ENCODE results near the gene TGM4. TPM values are rescaled to one million over a fixed set of nuclear protein-coding genes. Genes with fewer than 3 reads are reported as not detected.

TGM4 gene
- total and polyA plus RNA-seq, 7 experiments from 2014 or later: 0.07 TPM; not detected in 6

- DNase-seq (no peak), ATAC-seq (no peak)
- Histone ChIP-seq H3K4me1 (ENCODE audit: control insufficient read depth in 2 of 2, insufficient read depth in 2 of 2, low read length in 2 of 2) (no peaks in the 10 kb centered on the region), H3K27ac (ENCODE audit: low read depth, low read length) (no peak overlapping the region), H3K27me3 (ENCODE audit: control insufficient read depth in 2 of 2, insufficient read depth in 2 of 2, low read length in 2 of 2) (no peaks in the 10 kb centered on the region), H3K9me3 (ENCODE audit: control insufficient read depth in 2 of 3, low read length in 3 of 3) (no peaks in the 10 kb centered on the region), H3K36me3 (ENCODE audit: control insufficient read depth in 2 of 3, insufficient read depth in 3 of 3, low read length in 3 of 3) (no peaks in the 10 kb centered on the region), H3K4me3 (ENCODE audit: low read length) (no peak overlapping the region)
- H3K4me3 Mint-ChIP-seq: no peak overlapping the region
- H3K4me1 Mint-ChIP-seq: no peaks in the 10 kb centered on the region
- ChIA-PET CTCF (no interaction called here), POLR2A (no interaction called here)
- no peaks in the 10 kb centered on the region for H3K36me3 Mint-ChIP-seq
- H3K27me3 Mint-ChIP-seq: peaks cover 0 to 15% (median 6%) of the 10 kb centered on the region in 5 donors
- no peak overlapping the region for H3K27ac Mint-ChIP-seq
- H3K9me3 Mint-ChIP-seq: no peaks in the 10 kb centered on the region
- intact Hi-C loops (cut with micrococcal nuclease): no loop called here
These were observed 1.2 kb downstream of the TGM4 start for GRCh38 chr3:44875596-44875995.

GRCh38 chr3:44877333-44877732, 2.9 kb downstream of the TGM4 start:
- CTCF ChIA-PET: no interaction called here

GRCh38 chr3:44880284-44880683, 5.9 kb downstream of the TGM4 start:
- DNase-seq: no peak
- peaks cover 1 to 18% (median 6%) of the 10 kb centered on the region in 5 donors for H3K27me3 Mint-ChIP-seq
- H3K36me3 ChIP-seq (ENCODE audit: control insufficient read depth in 2 of 3, insufficient read depth in 3 of 3, low read length in 3 of 3): no peaks in the 10 kb centered on the region
- ChIA-PET POLR2A (no interaction called here), CTCF (no interaction called here)
- H3K27ac ChIP-seq (ENCODE audit: low read depth, low read length): no peak overlapping the region
- H3K4me3 ChIP-seq (ENCODE audit: low read length): no peak overlapping the region
- H3K4me1 Mint-ChIP-seq: no peaks in the 10 kb centered on the region
- no peaks in the 10 kb centered on the region for H3K27me3 ChIP-seq (ENCODE audit: control insufficient read depth in 2 of 2, insufficient read depth in 2 of 2, low read length in 2 of 2)
- no peaks in the 10 kb centered on the region for H3K36me3 Mint-ChIP-seq
- no peaks in the 10 kb centered on the region for H3K4me1 ChIP-seq (ENCODE audit: control insufficient read depth in 2 of 2, insufficient read depth in 2 of 2, low read length in 2 of 2)
- no peak for ATAC-seq
- no peaks in the 10 kb centered on the region for H3K9me3 ChIP-seq (ENCODE audit: control insufficient read depth in 2 of 3, low read length in 3 of 3)
- no peaks in the 10 kb centered on the region for H3K9me3 Mint-ChIP-seq
- no peak overlapping the region for H3K4me3 Mint-ChIP-seq
- peak overlapping the region in 2 of 9 donors; percentile 0 to 7 for H3K27ac Mint-ChIP-seq
- intact Hi-C loops (cut with micrococcal nuclease): no loop called here

More at GRCh38 chr3:44877333-44877732, 2.9 kb downstream of the TGM4 start:
- Histone ChIP-seq H3K27ac (ENCODE audit: low read depth, low read length) (no peak overlapping the region), H3K36me3 (ENCODE audit: control insufficient read depth in 2 of 3, insufficient read depth in 3 of 3, low read length in 3 of 3) (no peaks in the 10 kb centered on the region), H3K4me1 (ENCODE audit: control insufficient read depth in 2 of 2, insufficient read depth in 2 of 2, low read length in 2 of 2) (no peaks in the 10 kb centered on the region), H3K27me3 (ENCODE audit: control insufficient read depth in 2 of 2, insufficient read depth in 2 of 2, low read length in 2 of 2) (no peaks in the 10 kb centered on the region), H3K4me3 (ENCODE audit: low read length) (no peak overlapping the region), H3K9me3 (ENCODE audit: control insufficient read depth in 2 of 3, low read length in 3 of 3) (no peaks in the 10 kb centered on the region)
- ATAC-seq: no peak
- H3K27ac Mint-ChIP-seq: no peak overlapping the region
- intact Hi-C loops (cut with micrococcal nuclease): no loop called here
- no peaks in the 10 kb centered on the region for H3K36me3 Mint-ChIP-seq
- POLR2A ChIA-PET: no interaction called here
- no peak overlapping the region for H3K4me3 Mint-ChIP-seq
- DNase-seq: no peak
- no peaks in the 10 kb centered on the region for H3K9me3 Mint-ChIP-seq
- H3K27me3 Mint-ChIP-seq: peaks cover 0 to 15% (median 6%) of the 10 kb centered on the region in 5 donors
- H3K4me1 Mint-ChIP-seq: no peaks in the 10 kb centered on the region

GRCh38 chr3:44883213-44883955, 9.0 kb downstream of the TGM4 start:
- no peaks in the 10 kb centered on the region for H3K9me3 ChIP-seq (ENCODE audit: control insufficient read depth in 2 of 3, low read length in 3 of 3)
- intact Hi-C loops (cut with micrococcal nuclease): loop anchor here in 1 of 2 donors (1.0 kb wide), 1 partner anchor 350 kb away; no protein-coding TSS in a partner anchor
- peaks cover 0 to 20% (median 8%) of the 10 kb centered on the region in 5 donors for H3K27me3 Mint-ChIP-seq
- no peaks in the 10 kb centered on the region for H3K4me1 Mint-ChIP-seq
- H3K27ac Mint-ChIP-seq: no peak overlapping the region
- H3K27ac ChIP-seq (ENCODE audit: low read depth, low read length): no peak overlapping the region
- H3K36me3 Mint-ChIP-seq: no peaks in the 10 kb centered on the region
- H3K4me3 Mint-ChIP-seq: no peak overlapping the region
- no peaks in the 10 kb centered on the region for H3K36me3 ChIP-seq (ENCODE audit: control insufficient read depth in 2 of 3, insufficient read depth in 3 of 3, low read length in 3 of 3)
- H3K4me1 ChIP-seq (ENCODE audit: control insufficient read depth in 2 of 2, insufficient read depth in 2 of 2, low read length in 2 of 2): no peaks in the 10 kb centered on the region
- POLR2A ChIA-PET: no interaction called here
- no peaks in the 10 kb centered on the region for H3K9me3 Mint-ChIP-seq
- no peaks in the 10 kb centered on the region for H3K27me3 ChIP-seq (ENCODE audit: control insufficient read depth in 2 of 2, insufficient read depth in 2 of 2, low read length in 2 of 2)
- CTCF ChIA-PET: no interaction called here
- DNase-seq (no peak), ATAC-seq (no peak)
- no peak overlapping the region for H3K4me3 ChIP-seq (ENCODE audit: low read length)

- peaks cover 0 to 20% (median 7%) of the 10 kb centered on the region in 5 donors for H3K27me3 Mint-ChIP-seq
- no peaks in the 10 kb centered on the region for H3K9me3 Mint-ChIP-seq
- Histone ChIP-seq H3K36me3 (ENCODE audit: control insufficient read depth in 2 of 3, insufficient read depth in 3 of 3, low read length in 3 of 3) (no peaks in the 10 kb centered on the region), H3K9me3 (ENCODE audit: control insufficient read depth in 2 of 3, low read length in 3 of 3) (no peaks in the 10 kb centered on the region), H3K4me3 (ENCODE audit: low read length) (no peak overlapping the region), H3K27ac (ENCODE audit: low read depth, low read length) (no peak overlapping the region), H3K4me1 (ENCODE audit: control insufficient read depth in 2 of 2, insufficient read depth in 2 of 2, low read length in 2 of 2) (no peaks in the 10 kb centered on the region), H3K27me3 (ENCODE audit: control insufficient read depth in 2 of 2, insufficient read depth in 2 of 2, low read length in 2 of 2) (no peaks in the 10 kb centered on the region)
- no peak overlapping the region for H3K4me3 Mint-ChIP-seq
- H3K4me1 Mint-ChIP-seq: no peaks in the 10 kb centered on the region
- intact Hi-C loops (cut with micrococcal nuclease): loop anchor here in 1 of 2 donors (1.0 kb wide), 1 partner anchor 351 kb away; no protein-coding TSS in a partner anchor
- no peak overlapping the region for H3K27ac Mint-ChIP-seq
- CTCF ChIA-PET: no interaction called here
- no peak for ATAC-seq
- POLR2A ChIA-PET: no interaction called here
- no peak for DNase-seq
- no peaks in the 10 kb centered on the region for H3K36me3 Mint-ChIP-seq
These were observed 9.6 kb downstream of the TGM4 start for GRCh38 chr3:44883999-44884431.

GRCh38 chr3:44885618-44886017, 11.2 kb downstream of the TGM4 start:
- Mint-ChIP-seq H3K27ac (no peak overlapping the region), H3K4me1 (no peaks in the 10 kb centered on the region), H3K36me3 (no peaks in the 10 kb centered on the region), H3K9me3 (no peaks in the 10 kb centered on the region), H3K4me3 (no peak overlapping the region), H3K27me3 (peaks cover 0 to 20% (median 7%) of the 10 kb centered on the region in 5 donors)
- no peak overlapping the region for H3K27ac ChIP-seq (ENCODE audit: low read depth, low read length)
- CTCF ChIA-PET: no interaction called here
- ATAC-seq (no peak), DNase-seq (no peak)
- H3K4me1 ChIP-seq (ENCODE audit: control insufficient read depth in 2 of 2, insufficient read depth in 2 of 2, low read length in 2 of 2): no peaks in the 10 kb centered on the region
- H3K36me3 ChIP-seq (ENCODE audit: control insufficient read depth in 2 of 3, insufficient read depth in 3 of 3, low read length in 3 of 3): no peaks in the 10 kb centered on the region
- no peak overlapping the region for H3K4me3 ChIP-seq (ENCODE audit: low read length)
- intact Hi-C loops (cut with micrococcal nuclease): no loop called here
- no peaks in the 10 kb centered on the region for H3K9me3 ChIP-seq (ENCODE audit: control insufficient read depth in 2 of 3, low read length in 3 of 3)
- H3K27me3 ChIP-seq (ENCODE audit: control insufficient read depth in 2 of 2, insufficient read depth in 2 of 2, low read length in 2 of 2): no peaks in the 10 kb centered on the region
- POLR2A ChIA-PET: no interaction called here

GRCh38 chr3:44886561-44886960, 12.2 kb downstream of the TGM4 start:
- no peaks in the 10 kb centered on the region for H3K9me3 ChIP-seq (ENCODE audit: control insufficient read depth in 2 of 3, low read length in 3 of 3)
- no peaks in the 10 kb centered on the region for H3K9me3 Mint-ChIP-seq
- no peak for ATAC-seq
- H3K4me3 Mint-ChIP-seq: no peak overlapping the region
- DNase-seq: no peak
- peaks cover 0 to 20% (median 7%) of the 10 kb centered on the region in 5 donors for H3K27me3 Mint-ChIP-seq
- POLR2A ChIA-PET: no interaction called here
- CTCF ChIA-PET: no interaction called here
- intact Hi-C loops (cut with micrococcal nuclease): no loop called here
- no peaks in the 10 kb centered on the region for H3K4me1 Mint-ChIP-seq
- H3K27ac Mint-ChIP-seq: no peak overlapping the region
- no peaks in the 10 kb centered on the region for H3K36me3 Mint-ChIP-seq
- no peaks in the 10 kb centered on the region for H3K36me3 ChIP-seq (ENCODE audit: control insufficient read depth in 2 of 3, insufficient read depth in 3 of 3, low read length in 3 of 3)
- H3K4me3 ChIP-seq (ENCODE audit: low read length): no peak overlapping the region
- no peak overlapping the region for H3K27ac ChIP-seq (ENCODE audit: low read depth, low read length)
- no peaks in the 10 kb centered on the region for H3K27me3 ChIP-seq (ENCODE audit: control insufficient read depth in 2 of 2, insufficient read depth in 2 of 2, low read length in 2 of 2)
- no peaks in the 10 kb centered on the region for H3K4me1 ChIP-seq (ENCODE audit: control insufficient read depth in 2 of 2, insufficient read depth in 2 of 2, low read length in 2 of 2)
